ENCODE data around the gene KIF5A. TPM values are rescaled to one million over a fixed set of nuclear protein-coding genes. Genes with fewer than 3 reads are reported as not detected.

Gene KIF5A
- total and polyA plus RNA-seq, 2 of the 4 experiments (the other 2 are of a cell fraction), result 0.15 to 0.18 TPM

- in situ Hi-C loops (cut with MboI; ENCODE audit: low sequenced_read_pairs), result no loop called here
- whole genome bisulfite sequencing, 2 experiments (ENCODE audit: extremely low coverage in 2 of 2, insufficient read length in 1 of 2), result 33% methylated on average over 1 of the region's 6 CpGs; no CpG with 5 or more reads in 1 of the 2 experiments
- POLR2A ChIA-PET (ENCODE audit: unreplicated experiment), result interaction anchor here (0.5 kb wide), 1 partner anchor 13 kb away, joined by 7 read pairs; no protein-coding TSS in a partner anchor
Observed at GRCh38 chr12:57535764-57536596, 13.9 kb upstream of the KIF5A start.

More at GRCh38 chr12:57535764-57536596, 13.9 kb upstream of the KIF5A start:
- H3K4me3 ChIP-seq (ENCODE audit: insufficient read depth, low read depth, low read length), result no peak overlapping the region
- H3K18ac ChIP-seq (ENCODE audit: low read depth, low read length), result no peak overlapping the region
- dilution Hi-C loops (cut with HindIII; ENCODE audit: low sequenced_read_pairs, unreplicated experiment) (no loop called here), intact Hi-C loops (cut with micrococcal nuclease) (no loop called here)
- H4K91ac ChIP-seq (ENCODE audit: insufficient read depth, low read depth, low read length), result no peak overlapping the region
- H4K20me1 ChIP-seq (ENCODE audit: insufficient read depth, low read length), result peaks cover 9% of the 10 kb centered on the region; the same call in 1 of the 2 replicates
- H3K36me3 ChIP-seq (ENCODE audit: control insufficient read depth, insufficient read depth, low read length), result peaks cover 65% of the 10 kb centered on the region
- no peak overlapping the region for H3K27ac ChIP-seq (ENCODE audit: insufficient read depth, low read length)
- H2AK5ac ChIP-seq (ENCODE audit: low read depth, low read length), result no peak overlapping the region
- DNase-seq (no peak), ATAC-seq (ENCODE audit: low read depth) (no peak)
- H4K5ac ChIP-seq (ENCODE audit: low read depth, low read length), result no peak overlapping the region
- no peak overlapping the region for H3K9ac ChIP-seq (ENCODE audit: low read depth, low read length)
- H3K79me1 ChIP-seq (ENCODE audit: low read depth in 1 of 2, low read length in 2 of 2), result peaks cover 27 to 55% of the 10 kb centered on the region in 2 experiments
- H3K14ac ChIP-seq (replicated peaks; ENCODE audit: low read depth, low read length), result no peak overlapping the region
- H3K23ac ChIP-seq (ENCODE audit: low read depth, low read length), result no peak overlapping the region
- no peak overlapping the region for H2BK120ac ChIP-seq (ENCODE audit: low read depth, low read length)
- H2AFZ ChIP-seq (replicated peaks; ENCODE audit: low read length, poor library complexity), result no peak overlapping the region
- no peaks in the 10 kb centered on the region for H3K9me3 ChIP-seq (ENCODE audit: control insufficient read depth, insufficient read depth, low read length)
- peaks cover under 1% of the 10 kb centered on the region; the same call in 1 of the 2 replicates for H3K4me1 ChIP-seq (ENCODE audit: control insufficient read depth, insufficient read depth, low read length)
- H3K4me2 ChIP-seq (ENCODE audit: low read depth, low read length), result no peak overlapping the region
- no peak overlapping the region for H4K8ac ChIP-seq (ENCODE audit: low read depth in 2 of 2, low read length in 2 of 2)
- no peak overlapping the region for H2BK15ac ChIP-seq (ENCODE audit: low read depth, low read length)
- H2BK20ac ChIP-seq (ENCODE audit: low read depth, low read length), result no peak overlapping the region
- TF ChIP-seq RCOR1 (IDR thresholded peaks at IDR 0.05; ENCODE audit: insufficient replicate concordance, low read length), result no peak
- no peak for TF ChIP-seq BHLHE40 (IDR thresholded peaks at IDR 0.05; ENCODE audit: low read depth, low read length)
- TF ChIP-seq FOS (IDR thresholded peaks at IDR 0.05; ENCODE audit: low read depth, low read length), result no peak
- no peak for TF ChIP-seq POLR2A (IDR thresholded peaks at IDR 0.05; ENCODE audit: low read depth, low read length)
- TF ChIP-seq MAFK (IDR thresholded peaks at IDR 0.05; ENCODE audit: low read depth, low read length), result no peak
- TF ChIP-seq MAZ (IDR thresholded peaks at IDR 0.05; ENCODE audit: borderline replicate concordance, low read depth, low read length), result no peak
- no peak for TF ChIP-seq RFX5 (IDR thresholded peaks at IDR 0.05; ENCODE audit: low read depth, low read length)
- TF ChIP-seq SMC3 (IDR thresholded peaks at IDR 0.05; ENCODE audit: low read depth, low read length), result no peak
- no peak for TF ChIP-seq CHD1 (IDR thresholded peaks at IDR 0.05; ENCODE audit: low read depth, low read length)
- no peak for TF ChIP-seq RAD21 (IDR thresholded peaks at IDR 0.05; ENCODE audit: low read length)
- no peaks in the 10 kb centered on the region for H3K27me3 ChIP-seq (ENCODE audit: control insufficient read depth, insufficient read depth, low read length)
- no peak overlapping the region for H2BK5ac ChIP-seq (ENCODE audit: low read depth, low read length, poor library complexity, severe bottlenecking)
- H2AK9ac ChIP-seq (replicated peaks; ENCODE audit: low read depth, low read length, poor library complexity), result no peak overlapping the region
- BruUV-seq (replicated peaks), result no TSS peak
- H3K4ac ChIP-seq (ENCODE audit: low read depth, low read length), result no peak overlapping the region
- H3K9me1 ChIP-seq (ENCODE audit: insufficient read depth, low read length), result peaks cover 8% of the 10 kb centered on the region; the same call in 1 of the 2 replicates
- CTCF ChIA-PET, result no interaction called here
- H3K56ac ChIP-seq (ENCODE audit: extremely low read depth, insufficient read depth, low read length), result no peak overlapping the region
